NCI-H524 (cell line): Measurements from ENCODE around the gene BCAS3.
"Not testable (repeated sequence)": the region's sequence is repeated elsewhere in the genome, so short reads cannot be mapped to it uniquely, and the experiment has no call there.

ENCODE experiments used
- DNase-seq, 2 experiments: peaks; one replicate each; lab custom pipeline; 2025; lab: John Stamatoyannopoulos, UW

Gene BCAS3

GRCh38 chr17:61225178-61225882 is 547.7 kb downstream of the BCAS3 start:
- no peak for DNase-seq

GRCh38 chr17:61227866-61228265 is 550.2 kb downstream of the BCAS3 start:
- no peak for DNase-seq

- no peak for DNase-seq
Observed at GRCh38 chr17:61230461-61230860, 552.8 kb downstream of the BCAS3 start.

- DNase-seq: no peak
Observed at GRCh38 chr17:61230972-61231820, 553.5 kb downstream of the BCAS3 start.

- no peak for DNase-seq
Observed at GRCh38 chr17:61232871-61233270, 555.2 kb downstream of the BCAS3 start.

- peak in 1 of 2 experiments; percentile 51 for DNase-seq
Observed at GRCh38 chr17:61233991-61234750, 556.5 kb downstream of the BCAS3 start.

GRCh38 chr17:61235001-61235826 is 557.6 kb downstream of the BCAS3 start:
- peak; percentile 90 to 97 for DNase-seq

GRCh38 chr17:61235827-61236197 is 558.2 kb downstream of the BCAS3 start:
- peak in 1 of 2 experiments; percentile 85 for DNase-seq

- DNase-seq: no peak
Observed at GRCh38 chr17:61237275-61237674, 559.6 kb downstream of the BCAS3 start.

GRCh38 chr17:61238455-61238933 is 560.8 kb downstream of the BCAS3 start:
- DNase-seq: no peak

- no peak for DNase-seq
Observed at GRCh38 chr17:61239327-61239726, 561.7 kb downstream of the BCAS3 start.

GRCh38 chr17:61239953-61240352 is 562.3 kb downstream of the BCAS3 start:
- no peak for DNase-seq

GRCh38 chr17:61240851-61241468 is 563.3 kb downstream of the BCAS3 start:
- DNase-seq: no peak

GRCh38 chr17:61244988-61245387 is 567.3 kb downstream of the BCAS3 start:
- not testable (repeated sequence) for DNase-seq

- DNase-seq: no peak
Observed at GRCh38 chr17:61245706-61246135, 568.1 kb downstream of the BCAS3 start.

GRCh38 chr17:61247439-61247838 is 569.8 kb downstream of the BCAS3 start:
- DNase-seq: peak; percentile 7 to 86

- DNase-seq: peak; percentile 51 to 76
Observed at GRCh38 chr17:61248399-61248798, 570.7 kb downstream of the BCAS3 start.

- no peak for DNase-seq
Observed at GRCh38 chr17:61249649-61250299, 572.1 kb downstream of the BCAS3 start.

GRCh38 chr17:61250335-61250890 is 572.8 kb downstream of the BCAS3 start:
- no peak for DNase-seq
